ENCODE results near the gene LHFPL3.

LHFPL3 gene

GRCh38 chr7:104415700-104416099, 87.3 kb downstream of the LHFPL3 start:
- no peak overlapping the region for H3K4me3 ChIP-seq (ENCODE audit: low read depth, low read length)
- TF ChIP-seq CTCF (conservative IDR thresholded peaks at IDR 0.05; ENCODE audit: low read depth, low read length), result no peak
- DNase-seq (ENCODE audit: low read depth), result no peak

- DNase-seq (ENCODE audit: low read depth), result no peak
- TF ChIP-seq CTCF (conservative IDR thresholded peaks at IDR 0.05; ENCODE audit: low read depth, low read length), result no peak
Observed at GRCh38 chr7:104416866-104417393, 88.5 kb downstream of the LHFPL3 start.

GRCh38 chr7:104431930-104432329, 103.5 kb downstream of the LHFPL3 start:
- no peak for DNase-seq (ENCODE audit: low read depth)
- TF ChIP-seq CTCF (conservative IDR thresholded peaks at IDR 0.05; ENCODE audit: low read depth, low read length), result no peak
- H3K4me3 ChIP-seq (ENCODE audit: low read depth, low read length), result no peak overlapping the region

More at GRCh38 chr7:104416866-104417393, 88.5 kb downstream of the LHFPL3 start:
- H3K4me3 ChIP-seq (ENCODE audit: low read depth, low read length), result no peak overlapping the region

- DNase-seq (ENCODE audit: low read depth), result no peak
- no peak overlapping the region for H3K4me3 ChIP-seq (ENCODE audit: low read depth, low read length)
- TF ChIP-seq CTCF (conservative IDR thresholded peaks at IDR 0.05; ENCODE audit: low read depth, low read length), result no peak
Observed at GRCh38 chr7:104434129-104434528, 105.7 kb downstream of the LHFPL3 start.

GRCh38 chr7:104442481-104442880, 114.1 kb downstream of the LHFPL3 start:
- no peak for DNase-seq (ENCODE audit: low read depth)
- no peak for TF ChIP-seq CTCF (conservative IDR thresholded peaks at IDR 0.05; ENCODE audit: low read depth, low read length)
- no peak overlapping the region for H3K4me3 ChIP-seq (ENCODE audit: low read depth, low read length)

GRCh38 chr7:104444017-104444416, 115.6 kb downstream of the LHFPL3 start:
- TF ChIP-seq CTCF (conservative IDR thresholded peaks at IDR 0.05; ENCODE audit: low read depth, low read length), result no peak
- H3K4me3 ChIP-seq (ENCODE audit: low read depth, low read length), result no peak overlapping the region
- no peak for DNase-seq (ENCODE audit: low read depth)

- TF ChIP-seq CTCF (conservative IDR thresholded peaks at IDR 0.05; ENCODE audit: low read depth, low read length), result no peak
- no peak overlapping the region for H3K4me3 ChIP-seq (ENCODE audit: low read depth, low read length)
- no peak for DNase-seq (ENCODE audit: low read depth)
Observed at GRCh38 chr7:104445393-104445792, 117.0 kb downstream of the LHFPL3 start.
